Ishikawa (cell line): ENCODE measurements around the gene AP2M1.

Experiments
- TAF1 ChIP-seq: IDR thresholded peaks from 2 replicates; pipeline ENCODE4 v1.6.1; 2012; ENCODE audit warnings: low read depth, mild to moderate bottlenecking
- TF ChIP-seq, protein P1 (sequence below): IDR thresholded peaks from 2 replicates; pipeline ENCODE4 v1.6.1; 2012

DNA sequence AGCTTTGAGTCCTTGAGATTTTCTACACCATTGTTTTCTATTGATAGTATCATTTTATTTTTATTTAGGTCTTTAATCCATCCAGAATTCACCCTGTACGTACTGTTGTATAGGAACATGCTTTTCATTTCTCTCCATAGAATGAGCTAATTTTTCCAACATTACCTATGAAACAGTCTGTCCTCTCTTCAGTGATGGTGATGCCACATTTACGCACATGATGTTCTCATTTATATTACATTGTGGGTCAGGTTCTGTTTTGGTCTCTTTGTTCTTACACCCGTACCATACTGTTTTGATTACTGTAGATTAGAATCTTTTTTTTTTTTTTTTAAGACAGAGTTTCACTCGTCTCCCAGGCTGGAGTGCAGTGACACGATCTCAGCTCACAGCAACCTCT, 37.1 kb downstream of the AP2M1 start:
- TF ChIP-seq, protein P1, sequence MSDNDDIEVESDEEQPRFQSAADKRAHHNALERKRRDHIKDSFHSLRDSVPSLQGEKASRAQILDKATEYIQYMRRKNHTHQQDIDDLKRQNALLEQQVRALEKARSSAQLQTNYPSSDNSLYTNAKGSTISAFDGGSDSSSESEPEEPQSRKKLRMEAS: no peak
- TF ChIP-seq TAF1: no peak
